ENCODE results near the gene NAALADL2.

GRCh38 chr3:175818811-175819464, 959.8 kb downstream of the NAALADL2 start:
- TF ChIP-seq POLR2A (IDR thresholded peaks at IDR 0.05; ENCODE audit: low read length) = no peak
- no peak for TF ChIP-seq GATA1 (IDR thresholded peaks at IDR 0.05; ENCODE audit: low read depth, low read length)

Data from erythroblast (primary cell).